NCI-H2107 (cell line): ENCODE data around the gene EGLN1.

Source experiments
- DNase-seq: peaks from one replicate; lab custom pipeline; 2025; lab: John Stamatoyannopoulos, UW

The EGLN1 gene

GRCh38 chr1:231324660-231325059 is 97.4 kb downstream of the EGLN1 start:
- no peak for DNase-seq

GRCh38 chr1:231322880-231323530 is 99.1 kb downstream of the EGLN1 start:
- no peak for DNase-seq

GRCh38 chr1:231319080-231319479 is 103.0 kb downstream of the EGLN1 start:
- DNase-seq, result no peak

- no peak for DNase-seq
Measured at GRCh38 chr1:231318568-231318967, 103.5 kb downstream of the EGLN1 start.

GRCh38 chr1:231318015-231318355 is 104.1 kb downstream of the EGLN1 start:
- DNase-seq, result no peak

GRCh38 chr1:231317306-231318014 is 104.6 kb downstream of the EGLN1 start:
- no peak for DNase-seq

GRCh38 chr1:231315887-231316286 is 106.2 kb downstream of the EGLN1 start:
- no peak for DNase-seq
